ENCODE results near the gene OR52W1. TPM values are rescaled to one million over a fixed set of nuclear protein-coding genes. Genes with fewer than 3 reads are reported as not detected.

OR52W1 gene
- total RNA-seq, 1 experiment from 2014 or later, result not detected

DNA sequence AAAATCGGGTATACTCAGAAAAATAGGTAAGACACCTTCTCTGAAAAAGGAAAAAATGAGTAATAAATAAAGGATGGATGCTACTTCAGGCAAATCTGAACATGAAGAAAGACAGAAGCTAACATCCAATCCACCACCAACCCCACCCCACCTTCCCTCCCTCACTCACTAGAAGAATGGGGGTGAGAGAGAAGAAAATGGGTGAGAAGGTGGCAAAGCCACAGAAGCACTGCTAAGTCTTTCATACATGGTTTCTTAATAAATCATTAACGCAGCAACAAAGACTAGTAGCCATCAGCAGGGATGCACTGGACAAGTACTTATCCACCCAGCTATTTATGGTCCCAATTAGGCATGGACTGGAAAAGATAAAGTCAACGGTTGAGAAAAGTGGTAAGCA is 29.5 kb downstream of the OR52W1 start:
- Mint-ChIP-seq H3K4me3 (ENCODE audit: unreplicated experiment) (no peak overlapping the region), H3K9me3 (ENCODE audit: unreplicated experiment) (no peaks in the 10 kb centered on the region), H3K27ac (ENCODE audit: low read depth, unreplicated experiment) (no peak overlapping the region), H3K4me1 (ENCODE audit: insufficient read depth, unreplicated experiment) (peaks cover 43% of the 10 kb centered on the region), H3K36me3 (ENCODE audit: insufficient read depth, unreplicated experiment) (peaks cover 4% of the 10 kb centered on the region), H3K27me3 (ENCODE audit: insufficient read depth, unreplicated experiment) (no peaks in the 10 kb centered on the region)
- no TSS peak for BruUV-seq (replicated peaks)
- TF ChIP-seq, protein P1, sequence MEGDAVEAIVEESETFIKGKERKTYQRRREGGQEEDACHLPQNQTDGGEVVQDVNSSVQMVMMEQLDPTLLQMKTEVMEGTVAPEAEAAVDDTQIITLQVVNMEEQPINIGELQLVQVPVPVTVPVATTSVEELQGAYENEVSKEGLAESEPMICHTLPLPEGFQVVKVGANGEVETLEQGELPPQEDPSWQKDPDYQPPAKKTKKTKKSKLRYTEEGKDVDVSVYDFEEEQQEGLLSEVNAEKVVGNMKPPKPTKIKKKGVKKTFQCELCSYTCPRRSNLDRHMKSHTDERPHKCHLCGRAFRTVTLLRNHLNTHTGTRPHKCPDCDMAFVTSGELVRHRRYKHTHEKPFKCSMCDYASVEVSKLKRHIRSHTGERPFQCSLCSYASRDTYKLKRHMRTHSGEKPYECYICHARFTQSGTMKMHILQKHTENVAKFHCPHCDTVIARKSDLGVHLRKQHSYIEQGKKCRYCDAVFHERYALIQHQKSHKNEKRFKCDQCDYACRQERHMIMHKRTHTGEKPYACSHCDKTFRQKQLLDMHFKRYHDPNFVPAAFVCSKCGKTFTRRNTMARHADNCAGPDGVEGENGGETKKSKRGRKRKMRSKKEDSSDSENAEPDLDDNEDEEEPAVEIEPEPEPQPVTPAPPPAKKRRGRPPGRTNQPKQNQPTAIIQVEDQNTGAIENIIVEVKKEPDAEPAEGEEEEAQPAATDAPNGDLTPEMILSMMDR (IDR thresholded peaks at IDR 0.05; ENCODE audit: unreplicated experiment), result no peak
- intact Hi-C loops (cut with micrococcal nuclease), result no loop called here
- CTCF ChIA-PET, result interaction anchor here (0.7 to 1.6 kb wide), 6 partner anchors 8 to 174 kb away, joined by 3 to 5 read pairs (median 4); no protein-coding TSS in a partner anchor
- POLR2A ChIA-PET, result interaction anchor here (1.8 kb wide), 1 partner anchor 8 kb away, joined by 5 read pairs; no protein-coding TSS in a partner anchor
- DNase-seq (ENCODE audit: unreplicated experiment), result no peak

DNA sequence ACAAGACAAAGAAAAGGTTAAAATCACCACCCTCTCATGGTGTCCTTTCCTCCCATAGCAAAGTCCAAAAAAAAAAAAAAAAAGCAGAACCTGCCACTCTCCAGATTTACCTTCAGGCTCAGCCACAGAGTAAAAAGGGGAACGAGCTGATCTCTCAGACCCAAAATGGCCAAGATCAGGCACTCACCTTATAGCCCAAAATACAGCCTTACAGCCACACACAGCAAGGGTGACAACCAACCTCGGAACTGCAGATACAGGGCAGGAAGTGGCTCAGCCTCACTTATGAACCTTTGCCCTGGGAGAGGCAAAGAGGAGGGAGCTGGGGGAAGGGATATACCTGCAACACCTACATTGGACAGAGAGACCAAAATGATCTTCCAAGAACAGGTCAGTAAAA is 30.9 kb downstream of the OR52W1 start:
- DNase-seq (ENCODE audit: unreplicated experiment), result no peak
- Mint-ChIP-seq H3K4me1 (ENCODE audit: insufficient read depth, unreplicated experiment) (peaks cover 45% of the 10 kb centered on the region), H3K4me3 (ENCODE audit: unreplicated experiment) (no peak overlapping the region), H3K27me3 (ENCODE audit: insufficient read depth, unreplicated experiment) (no peaks in the 10 kb centered on the region), H3K36me3 (ENCODE audit: insufficient read depth, unreplicated experiment) (no peaks in the 10 kb centered on the region), H3K9me3 (ENCODE audit: unreplicated experiment) (no peaks in the 10 kb centered on the region), H3K27ac (ENCODE audit: low read depth, unreplicated experiment) (no peak overlapping the region)
- no TSS peak for BruUV-seq (replicated peaks)
- POLR2A ChIA-PET, result interaction anchor here (0.8 to 1.8 kb wide), 2 partner anchors 10 to 90 kb away, joined by 3 to 5 read pairs; no protein-coding TSS in a partner anchor
- CTCF ChIA-PET, result interaction anchor here (1.6 to 1.7 kb wide), 3 partner anchors 9 to 133 kb away, joined by 4 to 6 read pairs (median 5); no protein-coding TSS in a partner anchor
- intact Hi-C loops (cut with micrococcal nuclease), result no loop called here
- TF ChIP-seq, protein P1 (IDR thresholded peaks at IDR 0.05; ENCODE audit: unreplicated experiment), result no peak

GRCh38 chr11:6232899-6233298 is 33.9 kb downstream of the OR52W1 start:
- no peak for DNase-seq (ENCODE audit: unreplicated experiment)
- Mint-ChIP-seq H3K9me3 (ENCODE audit: unreplicated experiment) (no peaks in the 10 kb centered on the region), H3K4me1 (ENCODE audit: insufficient read depth, unreplicated experiment) (peaks cover 26% of the 10 kb centered on the region), H3K4me3 (ENCODE audit: unreplicated experiment) (peak overlapping the region; percentile 94), H3K27me3 (ENCODE audit: insufficient read depth, unreplicated experiment) (no peaks in the 10 kb centered on the region), H3K27ac (ENCODE audit: low read depth, unreplicated experiment) (peak overlapping the region; percentile 93), H3K36me3 (ENCODE audit: insufficient read depth, unreplicated experiment) (no peaks in the 10 kb centered on the region)
- ChIA-PET CTCF (interaction anchor here (0.6 to 7.6 kb wide), 4 partner anchors 11 to 82 kb away, joined by 5 to 50 read pairs (median 9); no protein-coding TSS in a partner anchor), POLR2A (interaction anchor here (1.3 to 5.7 kb wide), 4 partner anchors 12 to 156 kb away, joined by 4 to 59 read pairs (median 36); partner anchors contain the start of gene CAVIN3)
- intact Hi-C loops (cut with micrococcal nuclease), result no loop called here
- TF ChIP-seq, protein P1 (IDR thresholded peaks at IDR 0.05; ENCODE audit: unreplicated experiment), result no peak
- BruUV-seq (replicated peaks), result no TSS peak

GRCh38 chr11:6233984-6234386 is 35.0 kb downstream of the OR52W1 start:
- Mint-ChIP-seq H3K4me3 (ENCODE audit: unreplicated experiment) (peak overlapping the region; percentile 94), H3K9me3 (ENCODE audit: unreplicated experiment) (no peaks in the 10 kb centered on the region), H3K4me1 (ENCODE audit: insufficient read depth, unreplicated experiment) (peaks cover 26% of the 10 kb centered on the region), H3K36me3 (ENCODE audit: insufficient read depth, unreplicated experiment) (no peaks in the 10 kb centered on the region), H3K27me3 (ENCODE audit: insufficient read depth, unreplicated experiment) (no peaks in the 10 kb centered on the region), H3K27ac (ENCODE audit: low read depth, unreplicated experiment) (peak overlapping the region; percentile 93)
- intact Hi-C loops (cut with micrococcal nuclease), result loop anchor here (1.0 to 2.0 kb wide), 3 partner anchors 15 to 86 kb away; partner anchors contain the start of gene CAVIN3
- no TSS peak for BruUV-seq (replicated peaks)
- no peak for DNase-seq (ENCODE audit: unreplicated experiment)
- ChIA-PET POLR2A (interaction anchor here (0.6 to 5.7 kb wide), 15 partner anchors 9 to 543 kb away, joined by 3 to 59 read pairs (median 5); partner anchors contain the start of genes ARFIP2, CAVIN3, MRPL17 and TIMM10B), CTCF (interaction anchor here (0.7 to 7.6 kb wide), 6 partner anchors 12 to 229 kb away, joined by 3 to 50 read pairs (median 5); no protein-coding TSS in a partner anchor)
- TF ChIP-seq, protein P1 (IDR thresholded peaks at IDR 0.05; ENCODE audit: unreplicated experiment), result no peak

All from MCF 10A (cell line).